Left renal pelvis (tissue), 4 donors: Measurements from ENCODE around the gene CLPSL1. TPM values are rescaled to one million over a fixed set of nuclear protein-coding genes. Genes with fewer than 3 reads are reported as not detected.

Experiments
- DNase-seq, 4 donors: peaks; one replicate each; pipeline ENCODE4 v3.0.0-alpha.2; 2013; ENCODE audit warnings: low read depth in 4 of 4, low spot score in 3 of 4
- polyA plus RNA-seq, 4 donors: library from polyadenylated mRNA; unstranded; fragments of 120-200 nt; gene quantifications; one replicate each; pipeline ENCODE4 v1.2.1, GENCODE V29; 2013; ENCODE audit not compliant: insufficient read length in 4 of 4

The CLPSL1 gene
- polyA plus RNA-seq, 4 donors, result 0.40 to 1.4 TPM; not detected in 2

- DNase-seq, result no peak
Observed at GRCh38 chr6:35794536-35795452, 14.0 kb downstream of the CLPSL1 start.

- DNase-seq, result no peak
Observed at GRCh38 chr6:35795453-35796071, 14.7 kb downstream of the CLPSL1 start.

GRCh38 chr6:35796236-35796635, 15.4 kb downstream of the CLPSL1 start:
- no peak for DNase-seq

GRCh38 chr6:35797837-35798526, 17.2 kb downstream of the CLPSL1 start:
- DNase-seq, result no peak

- DNase-seq, result no peak
Observed at GRCh38 chr6:35798706-35799105, 17.9 kb downstream of the CLPSL1 start.

GRCh38 chr6:35801148-35801547, 20.3 kb downstream of the CLPSL1 start:
- no peak for DNase-seq

- DNase-seq, result peak; percentile 31 to 51 (median 42)
Observed at GRCh38 chr6:35804996-35805736, 24.3 kb downstream of the CLPSL1 start, which contains the start of gene LHFPL5. Gene LHFPL5 (plus strand): TSS chr6:35805352. CDS start chr6:35805671, 319 bp downstream.

- DNase-seq, result no peak
Observed at GRCh38 chr6:35808688-35809087, 27.9 kb downstream of the CLPSL1 start.

GRCh38 chr6:35809809-35810208, 29.0 kb downstream of the CLPSL1 start:
- no peak for DNase-seq

GRCh38 chr6:35810971-35811698, 30.3 kb downstream of the CLPSL1 start:
- no peak for DNase-seq

GRCh38 chr6:35811699-35811995, 30.8 kb downstream of the CLPSL1 start:
- no peak for DNase-seq

GRCh38 chr6:35817515-35817914, 36.7 kb downstream of the CLPSL1 start:
- no peak for DNase-seq

- no peak for DNase-seq
Observed at GRCh38 chr6:35823601-35824000, 42.8 kb downstream of the CLPSL1 start.

GRCh38 chr6:35824552-35825192, 43.9 kb downstream of the CLPSL1 start:
- no peak for DNase-seq

- no peak for DNase-seq
Observed at GRCh38 chr6:35829306-35829705, 48.5 kb downstream of the CLPSL1 start.

GRCh38 chr6:35831257-35832007, 50.6 kb downstream of the CLPSL1 start:
- DNase-seq, result no peak

GRCh38 chr6:35833536-35833935, 52.7 kb downstream of the CLPSL1 start:
- no peak for DNase-seq
